Osteocyte (in vitro differentiated cells): ENCODE results near the gene MRPS26. TPM values are rescaled to one million over a fixed set of nuclear protein-coding genes. Genes with fewer than 3 reads are reported as not detected.

Source experiments
- DNase-seq: peaks from one replicate; pipeline ENCODE4 v3.0.0; 2021; ENCODE audit warnings: mixed read lengths; ENCODE audit not compliant: unreplicated experiment; ENCODE audit errors: extremely low spot score
- H3K27ac Mint-ChIP-seq: one replicate; pipeline ENCODE4 v1.8.0; 2021; ENCODE audit warnings: mild to moderate bottlenecking, mixed read lengths; ENCODE audit not compliant: unreplicated experiment
- H3K27me3 Mint-ChIP-seq: one replicate; pipeline ENCODE4 v1.8.0; 2021; ENCODE audit warnings: mixed read lengths; ENCODE audit not compliant: unreplicated experiment
- H3K36me3 Mint-ChIP-seq: one replicate; pipeline ENCODE4 v1.8.0; 2021; ENCODE audit warnings: mixed read lengths; ENCODE audit not compliant: unreplicated experiment
- H3K4me1 Mint-ChIP-seq: one replicate; pipeline ENCODE4 v1.8.0; 2021; ENCODE audit warnings: mixed read lengths; ENCODE audit not compliant: unreplicated experiment
- H3K4me3 Mint-ChIP-seq: one replicate; pipeline ENCODE4 v1.8.0; 2021; ENCODE audit warnings: mild to moderate bottlenecking, moderate library complexity, mixed read lengths; ENCODE audit not compliant: unreplicated experiment
- H3K9me3 Mint-ChIP-seq: one replicate; pipeline ENCODE4 v1.8.0; 2021; ENCODE audit warnings: mixed read lengths; ENCODE audit not compliant: unreplicated experiment
- CTCF ChIP-seq: fragments of 200-600 bp; sonication (generic); IDR thresholded peaks from 2 replicates; pipeline ENCODE4 v1.5.0; 2021; ENCODE audit warnings: antibody characterized with exemption, mild to moderate bottlenecking, moderate library complexity
- total RNA-seq: library from RNA; stranded (reverse); gene quantifications from 2 replicates; pipeline ENCODE4 v1.2.1, GENCODE V29; 2021

Gene MRPS26
- total RNA-seq, 1 donor from 2014 or later = 44.4 TPM

GRCh38 chr20:3041854-3042409 lies 3.9 kb upstream of the MRPS26 start:
- TF ChIP-seq CTCF = no peak
- no peak for DNase-seq
- Mint-ChIP-seq H3K4me1 (peaks cover 21% of the 10 kb centered on the region), H3K4me3 (no peak overlapping the region), H3K27ac (peak overlapping the region; percentile 74), H3K9me3 (no peaks in the 10 kb centered on the region), H3K27me3 (no peaks in the 10 kb centered on the region), H3K36me3 (peaks cover 19% of the 10 kb centered on the region)

- H3K27ac Mint-ChIP-seq = no peak overlapping the region
- peaks cover 19% of the 10 kb centered on the region for H3K36me3 Mint-ChIP-seq
- no peaks in the 10 kb centered on the region for H3K27me3 Mint-ChIP-seq
- TF ChIP-seq CTCF = no peak
- no peak for DNase-seq
- H3K9me3 Mint-ChIP-seq = no peaks in the 10 kb centered on the region
- peaks cover 23% of the 10 kb centered on the region for H3K4me1 Mint-ChIP-seq
- H3K4me3 Mint-ChIP-seq = no peak overlapping the region
Observed at GRCh38 chr20:3042625-3043024, 3.2 kb upstream of the MRPS26 start.

- peaks cover 23% of the 10 kb centered on the region for H3K4me1 Mint-ChIP-seq
- no peak for TF ChIP-seq CTCF
- H3K27ac Mint-ChIP-seq = no peak within 1 kb of the TSS
- no peak within 1 kb of the TSS for H3K4me3 Mint-ChIP-seq
- H3K9me3 Mint-ChIP-seq = no peaks in the 10 kb centered on the region
- DNase-seq = no peak
- no peaks in the 10 kb centered on the region for H3K27me3 Mint-ChIP-seq
- peaks cover 23% of the 10 kb centered on the region for H3K36me3 Mint-ChIP-seq
Observed at GRCh38 chr20:3043322-3043721, 2.5 kb upstream of the MRPS26 start, which contains the start of gene GNRH2. Gene GNRH2, plus strand, starts transcription at chr20:3043622. Its CDS starts 793 bp downstream, at chr20:3044415.

GRCh38 chr20:3044336-3044965 lies 1.4 kb upstream of the MRPS26 start:
- peaks cover 19% of the 10 kb centered on the region for H3K36me3 Mint-ChIP-seq
- TF ChIP-seq CTCF = no peak
- H3K4me3 Mint-ChIP-seq = peak overlapping the region; percentile 87
- H3K27me3 Mint-ChIP-seq = no peaks in the 10 kb centered on the region
- H3K4me1 Mint-ChIP-seq = peaks cover 23% of the 10 kb centered on the region
- no peak overlapping the region for H3K27ac Mint-ChIP-seq
- no peak for DNase-seq
- H3K9me3 Mint-ChIP-seq = no peaks in the 10 kb centered on the region

GRCh38 chr20:3045042-3045815 lies 623 bp upstream of the MRPS26 start:
- H3K4me1 Mint-ChIP-seq = peaks cover 23% of the 10 kb centered on the region

More at GRCh38 chr20:3045042-3045815, 623 bp upstream of the MRPS26 start:
- Mint-ChIP-seq H3K4me3 (peak overlapping the region; percentile 87), H3K9me3 (no peaks in the 10 kb centered on the region), H3K27me3 (no peaks in the 10 kb centered on the region), H3K36me3 (peaks cover 18% of the 10 kb centered on the region), H3K27ac (peak overlapping the region; percentile 80)
- no peak for DNase-seq
- no peak for TF ChIP-seq CTCF
